WI38 (cell line): Measurements from ENCODE around the gene UBR1.
"Not testable (repeated sequence)": the region's sequence is repeated elsewhere in the genome, so short reads cannot be mapped to it uniquely, and the experiment has no call there.

Experiments used
- H3K4me3 ChIP-seq: 2 replicates; pipeline ENCODE4 v1.5.1; 2011; ENCODE audit warnings: low read depth, mild to moderate bottlenecking, control low read depth, low read length
- CTCF ChIP-seq: IDR thresholded peaks from 2 replicates; pipeline ENCODE4 v1.5.1; 2012; ENCODE audit warnings: low read depth, mild to moderate bottlenecking, control low read depth, low read length

Gene UBR1

GRCh38 chr15:42914728-42915497 is 190.9 kb downstream of the UBR1 start:
- no peak for TF ChIP-seq CTCF

GRCh38 chr15:42911058-42911592 is 194.7 kb downstream of the UBR1 start:
- TF ChIP-seq CTCF: no peak
- no peak overlapping the region for H3K4me3 ChIP-seq

More at GRCh38 chr15:42914728-42915497, 190.9 kb downstream of the UBR1 start:
- peak overlapping the region; percentile 13 for H3K4me3 ChIP-seq

GRCh38 chr15:42908538-42908937 is 197.3 kb downstream of the UBR1 start:
- TF ChIP-seq CTCF: no peak
- no peak overlapping the region for H3K4me3 ChIP-seq

- no peak overlapping the region for H3K4me3 ChIP-seq
- no peak for TF ChIP-seq CTCF
Observed at GRCh38 chr15:42903388-42904324, 202.2 kb downstream of the UBR1 start.

- H3K4me3 ChIP-seq: not testable (repeated sequence)
Observed at GRCh38 chr15:42893911-42894310, 211.9 kb downstream of the UBR1 start.
